Hepatocyte (in vitro differentiated cells): ENCODE data around the gene CARD9. TPM values are rescaled to one million over a fixed set of nuclear protein-coding genes. Genes with fewer than 3 reads are reported as not detected.
"Not testable (repeated sequence)": the region's sequence is repeated elsewhere in the genome, so short reads cannot be mapped to it uniquely, and the experiment has no call there.

Source experiments
- DNase-seq: peaks from one replicate; pipeline ENCODE4 v3.0.0-alpha.2; 2016; ENCODE audit warnings: low spot score
- H2AFZ ChIP-seq: fragments of 200-600 bp; sonication (generic); 2 replicates; pipeline ENCODE4 v1.6.0; 2016; ENCODE audit warnings: antibody characterized with exemption, mild to moderate bottlenecking
- H3K27ac ChIP-seq: fragments of 200-600 bp; sonication (generic); 2 replicates; pipeline ENCODE4 v1.5.1; 2016; ENCODE audit warnings: mild to moderate bottlenecking
- H3K27me3 ChIP-seq: fragments of 200-600 bp; sonication (generic); 2 replicates; pipeline ENCODE4 v1.6.1; 2016
- H3K36me3 ChIP-seq: fragments of 200-600 bp; sonication (generic); replicated peaks from 2 replicates; pipeline ENCODE4 v1.5.1; 2016; ENCODE audit warnings: low read depth; ENCODE audit not compliant: insufficient read depth
- H3K4me1 ChIP-seq: fragments of 200-600 bp; sonication (generic); 2 replicates; pipeline ENCODE4 v1.5.1; 2016; ENCODE audit warnings: mild to moderate bottlenecking, moderate library complexity; ENCODE audit not compliant: insufficient read depth
- H3K4me2 ChIP-seq: fragments of 200-600 bp; sonication (generic); 2 replicates; pipeline ENCODE4 v1.6.0; 2016
- H3K4me3 ChIP-seq: fragments of 200-600 bp; sonication (generic); 2 replicates; pipeline ENCODE4 v1.5.1; 2016; ENCODE audit warnings: mild to moderate bottlenecking
- H3K79me2 ChIP-seq: fragments of 200-600 bp; sonication (generic); 2 replicates; pipeline ENCODE4 v1.6.0; 2017; ENCODE audit warnings: mild to moderate bottlenecking
- H3K9me2 ChIP-seq: fragments of 200-600 bp; sonication (generic); replicated peaks from 2 replicates; pipeline ENCODE4 v1.6.0; 2017; ENCODE audit warnings: mild to moderate bottlenecking; ENCODE audit not compliant: insufficient read depth
- H3K9me3 ChIP-seq: fragments of 200-600 bp; sonication (generic); 2 replicates; pipeline ENCODE4 v1.5.1; 2016; ENCODE audit warnings: low read depth, mild to moderate bottlenecking
- H4K20me1 ChIP-seq: fragments of 200-600 bp; sonication (generic); 2 replicates; pipeline ENCODE4 v1.6.0; 2016; ENCODE audit warnings: mild to moderate bottlenecking; ENCODE audit not compliant: insufficient read depth, poor library complexity, severe bottlenecking
- CTCF ChIP-seq: fragments of 200-600 bp; sonication (generic); IDR thresholded peaks from 2 replicates; pipeline ENCODE4 v1.5.1; 2016; ENCODE audit warnings: antibody characterized with exemption, mild to moderate bottlenecking; ENCODE audit not compliant: poor library complexity
- EZH2 ChIP-seq: fragments of 200-600 bp; sonication (generic); IDR thresholded peaks from 2 replicates; pipeline ENCODE4 v1.6.1; 2016; ENCODE audit warnings: antibody characterized with exemption, mild to moderate bottlenecking, borderline replicate concordance
- EZH2phosphoT487 ChIP-seq: fragments of 200-600 bp; sonication (generic); IDR thresholded peaks from one replicate; pipeline ENCODE4 v1.6.1; 2018; ENCODE audit warnings: antibody characterized with exemption, mild to moderate bottlenecking, low read depth, moderate library complexity; ENCODE audit not compliant: unreplicated experiment, severe bottlenecking
- WGBS: methylation state at CpG from one replicate; pipeline ENCODE4 v1.1.6; 2016; ENCODE audit warnings: low lambda C conversion rate; ENCODE audit errors: missing lambda C conversion rate; 5-methylcytosine and 5-hydroxymethylcytosine counted together
- polyA plus RNA-seq: library from polyadenylated mRNA; unstranded; fragments of >200 nt; fragmentation: Nextera tagmentation; extraction: Ambion mirVana; gene quantifications from 2 replicates; pipeline ENCODE4 v1.2.1, GENCODE V29; 2016
- total RNA-seq: library from RNA; depleted of rRNA; stranded (reverse); fragments of >200 nt; gene quantifications from 2 replicates; pipeline ENCODE4 v1.2.3, GENCODE V29; 2014

Gene CARD9
- total and polyA plus RNA-seq, 2 experiments from 2014 or later, result 0.80 to 1.5 TPM

GRCh38 chr9:136353088-136353487, 20.4 kb downstream of the CARD9 start:
- no peaks in the 10 kb centered on the region for H3K27me3 ChIP-seq
- no peak overlapping the region for H3K27ac ChIP-seq
- no peak for TF ChIP-seq EZH2phosphoT487
- TF ChIP-seq CTCF, result no peak
- no peaks in the 10 kb centered on the region for H3K79me2 ChIP-seq
- no peak overlapping the region for H3K4me3 ChIP-seq
- no peak overlapping the region for H2AFZ ChIP-seq
- peaks cover 12% of the 10 kb centered on the region for H3K4me1 ChIP-seq
- H4K20me1 ChIP-seq, result no peaks in the 10 kb centered on the region
- whole genome bisulfite sequencing, result 95% methylated on average over 10 of the region's 11 CpGs
- no peaks in the 10 kb centered on the region for H3K9me3 ChIP-seq
- no peak overlapping the region for H3K4me2 ChIP-seq
- no peaks in the 10 kb centered on the region for H3K9me2 ChIP-seq
- no peaks in the 10 kb centered on the region for H3K36me3 ChIP-seq
- DNase-seq, result no peak

GRCh38 chr9:136352682-136353081, 20.8 kb downstream of the CARD9 start:
- H3K9me3 ChIP-seq, result no peaks in the 10 kb centered on the region
- no peak overlapping the region for H2AFZ ChIP-seq
- H4K20me1 ChIP-seq, result no peaks in the 10 kb centered on the region
- no peak for DNase-seq
- no peaks in the 10 kb centered on the region for H3K9me2 ChIP-seq
- no peak overlapping the region for H3K4me3 ChIP-seq
- WGBS, result 80% methylated on average over 16 of the region's 16 CpGs
- H3K36me3 ChIP-seq, result no peaks in the 10 kb centered on the region
- TF ChIP-seq EZH2, result no peak
- TF ChIP-seq CTCF, result no peak
- no peak for TF ChIP-seq EZH2phosphoT487
- H3K79me2 ChIP-seq, result no peaks in the 10 kb centered on the region
- H3K4me1 ChIP-seq, result peaks cover 12% of the 10 kb centered on the region
- H3K4me2 ChIP-seq, result no peak overlapping the region
- H3K27ac ChIP-seq, result no peak overlapping the region
- H3K27me3 ChIP-seq, result no peaks in the 10 kb centered on the region

GRCh38 chr9:136351868-136352267, 21.6 kb downstream of the CARD9 start:
- H3K9me3 ChIP-seq, H3K4me3 ChIP-seq, H3K36me3 ChIP-seq, H4K20me1 ChIP-seq, DNase-seq, H3K27me3 ChIP-seq, H3K79me2 ChIP-seq, H3K27ac ChIP-seq, H3K9me2 ChIP-seq, H2AFZ ChIP-seq, H3K4me2 ChIP-seq: not testable (repeated sequence)
- WGBS, result no CpG with 5 or more reads among the region's 24 CpGs
- peaks cover 12% of the 10 kb centered on the region for H3K4me1 ChIP-seq

- no peak overlapping the region for H3K4me2 ChIP-seq
- no peak overlapping the region for H2AFZ ChIP-seq
- H4K20me1 ChIP-seq, result no peaks in the 10 kb centered on the region
- no peaks in the 10 kb centered on the region for H3K27me3 ChIP-seq
- no peak for DNase-seq
- H3K4me1 ChIP-seq, result peaks cover 15% of the 10 kb centered on the region
- H3K4me3 ChIP-seq, result no peak overlapping the region
- no peaks in the 10 kb centered on the region for H3K9me2 ChIP-seq
- TF ChIP-seq EZH2phosphoT487, result no peak
- TF ChIP-seq CTCF, result no peak
- no peak for TF ChIP-seq EZH2
- H3K36me3 ChIP-seq, result no peaks in the 10 kb centered on the region
- no peak overlapping the region for H3K27ac ChIP-seq
- H3K9me3 ChIP-seq, result no peaks in the 10 kb centered on the region
- no peaks in the 10 kb centered on the region for H3K79me2 ChIP-seq
- WGBS, result 87% methylated on average over 9 of the region's 11 CpGs
These were observed 22.1 kb downstream of the CARD9 start for GRCh38 chr9:136351252-136351800.
